Peyer's patch (tissue), 4 donors: ENCODE data around the gene FMNL2. TPM values are rescaled to one million over a fixed set of nuclear protein-coding genes. Genes with fewer than 3 reads are reported as not detected.

Experiments
- DNase-seq, 3 donors: peaks; one replicate each; pipeline ENCODE4 v3.0.0-alpha.2; 2017 to 2019
- H3K27ac ChIP-seq, 4 donors: fragments of 200-600 bp; sonication (generic); one replicate each; pipeline ENCODE4 v1.5.1; 2016 to 2019
- H3K27me3 ChIP-seq, 2 donors: fragments of 200-600 bp; sonication (generic); one replicate each; pipeline ENCODE4 v1.5.1; 2019
- H3K36me3 ChIP-seq, 3 donors: fragments of 200-600 bp; sonication (generic); one replicate each; pipeline ENCODE4 v1.5.1; 2016 to 2019
- H3K4me1 ChIP-seq, 4 donors: fragments of 200-600 bp; sonication (generic); one replicate each; pipeline ENCODE4 v1.5.1; 2016 to 2019
- H3K4me3 ChIP-seq, 4 donors: fragments of 200-600 bp; sonication (generic); 1 replicate in 3 of 4; 2 replicates in 1 of 4; pipeline ENCODE4 v1.5.1; 2016 to 2019; ENCODE audit warnings: mild to moderate bottlenecking in 1 of 4
- H3K9me3 ChIP-seq, 4 donors: fragments of 200-600 bp; sonication (generic); one replicate each; pipeline ENCODE4 v1.5.1; 2016 to 2019; ENCODE audit warnings: mild to moderate bottlenecking in 1 of 4
- POLR2A ChIP-seq, 2 donors: fragments of 450-650 bp; IDR thresholded peaks; one replicate each; pipeline ENCODE4 v1.5.1; 2017; ENCODE audit warnings: antibody characterized with exemption in 2 of 2, mild to moderate bottlenecking in 2 of 2, moderate library complexity in 2 of 2
- total RNA-seq, 4 donors: library from RNA; depleted of rRNA; stranded (reverse); fragments of >200 nt; gene quantifications; one replicate each; pipeline ENCODE4 v1.1.0, GENCODE V29; 2016
- TF ChIP-seq, protein P1 (sequence below), 6 experiments: fragments of 450-650 bp in 4 of 6; fragments of 200-600 bp in 2 of 6; sonication (generic) in 1 of 6; IDR thresholded peaks; one replicate each; pipeline ENCODE4 v1.5.1; 2017 to 2019; ENCODE audit warnings: antibody characterized with exemption in 6 of 6, mild to moderate bottlenecking in 3 of 6, moderate library complexity in 1 of 6

The FMNL2 gene
- total RNA-seq, 4 donors from 2014 or later, result 7.5 to 52.0 (median 17.1) TPM

DNA sequence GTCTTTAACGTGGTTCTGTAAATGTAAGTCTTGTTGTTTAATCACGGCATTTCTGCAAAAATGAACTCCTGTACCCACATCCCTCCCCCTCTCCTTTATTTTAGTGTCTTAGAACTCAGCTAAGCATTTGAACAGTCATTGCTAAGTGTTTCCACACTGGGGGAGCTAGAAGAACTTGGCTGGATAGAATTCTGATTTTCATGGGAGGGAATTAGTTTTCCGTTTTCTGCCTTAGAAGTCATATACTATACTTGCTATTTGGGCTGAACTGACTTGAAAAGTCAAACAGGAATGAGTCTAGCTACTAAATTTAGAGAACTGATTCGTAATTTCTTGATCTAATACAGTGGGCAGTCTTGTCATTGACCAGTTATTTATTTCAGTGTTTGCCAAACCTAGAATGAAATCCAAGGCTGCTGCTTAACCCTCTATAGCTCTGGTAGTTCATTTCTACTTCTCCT lies 61.1 kb downstream of the FMNL2 start:
- no peak for DNase-seq

GRCh38 chr2:152396763-152397162 lies 61.8 kb downstream of the FMNL2 start:
- TF ChIP-seq, protein P1, sequence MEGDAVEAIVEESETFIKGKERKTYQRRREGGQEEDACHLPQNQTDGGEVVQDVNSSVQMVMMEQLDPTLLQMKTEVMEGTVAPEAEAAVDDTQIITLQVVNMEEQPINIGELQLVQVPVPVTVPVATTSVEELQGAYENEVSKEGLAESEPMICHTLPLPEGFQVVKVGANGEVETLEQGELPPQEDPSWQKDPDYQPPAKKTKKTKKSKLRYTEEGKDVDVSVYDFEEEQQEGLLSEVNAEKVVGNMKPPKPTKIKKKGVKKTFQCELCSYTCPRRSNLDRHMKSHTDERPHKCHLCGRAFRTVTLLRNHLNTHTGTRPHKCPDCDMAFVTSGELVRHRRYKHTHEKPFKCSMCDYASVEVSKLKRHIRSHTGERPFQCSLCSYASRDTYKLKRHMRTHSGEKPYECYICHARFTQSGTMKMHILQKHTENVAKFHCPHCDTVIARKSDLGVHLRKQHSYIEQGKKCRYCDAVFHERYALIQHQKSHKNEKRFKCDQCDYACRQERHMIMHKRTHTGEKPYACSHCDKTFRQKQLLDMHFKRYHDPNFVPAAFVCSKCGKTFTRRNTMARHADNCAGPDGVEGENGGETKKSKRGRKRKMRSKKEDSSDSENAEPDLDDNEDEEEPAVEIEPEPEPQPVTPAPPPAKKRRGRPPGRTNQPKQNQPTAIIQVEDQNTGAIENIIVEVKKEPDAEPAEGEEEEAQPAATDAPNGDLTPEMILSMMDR (IDR thresholded peaks at IDR 0.05), result no peak
- TF ChIP-seq POLR2A (IDR thresholded peaks at IDR 0.05), result no peak
- Histone ChIP-seq H3K27ac (no peak overlapping the region), H3K4me3 (no peak overlapping the region), H3K27me3 (no peaks in the 10 kb centered on the region), H3K4me1 (no peaks in the 10 kb centered on the region), H3K36me3 (no peaks in the 10 kb centered on the region), H3K9me3 (no peaks in the 10 kb centered on the region)
- DNase-seq, result no peak

More for the DNA sequence above, 61.1 kb downstream of the FMNL2 start:
- Histone ChIP-seq H3K9me3 (no peaks in the 10 kb centered on the region), H3K4me3 (no peak overlapping the region), H3K27ac (peak overlapping the region in 2 of 4 donors; percentile 4 to 51), H3K27me3 (no peaks in the 10 kb centered on the region), H3K4me1 (no peaks in the 10 kb centered on the region), H3K36me3 (no peaks in the 10 kb centered on the region)
- TF ChIP-seq, protein P1 (IDR thresholded peaks at IDR 0.05), result no peak
- TF ChIP-seq POLR2A (IDR thresholded peaks at IDR 0.05), result no peak

GRCh38 chr2:152399003-152399402 lies 64.0 kb downstream of the FMNL2 start:
- DNase-seq, result no peak
- H3K4me1 ChIP-seq, result peaks cover 0 to 3% (median 0%) of the 10 kb centered on the region in 4 donors
- TF ChIP-seq, protein P1 (IDR thresholded peaks at IDR 0.05), result no peak
- TF ChIP-seq POLR2A (IDR thresholded peaks at IDR 0.05), result no peak
- H3K4me3 ChIP-seq, result no peak overlapping the region
- no peaks in the 10 kb centered on the region for H3K27me3 ChIP-seq
- no peaks in the 10 kb centered on the region for H3K36me3 ChIP-seq
- H3K9me3 ChIP-seq, result no peaks in the 10 kb centered on the region
- H3K27ac ChIP-seq, result no peak overlapping the region

DNA sequence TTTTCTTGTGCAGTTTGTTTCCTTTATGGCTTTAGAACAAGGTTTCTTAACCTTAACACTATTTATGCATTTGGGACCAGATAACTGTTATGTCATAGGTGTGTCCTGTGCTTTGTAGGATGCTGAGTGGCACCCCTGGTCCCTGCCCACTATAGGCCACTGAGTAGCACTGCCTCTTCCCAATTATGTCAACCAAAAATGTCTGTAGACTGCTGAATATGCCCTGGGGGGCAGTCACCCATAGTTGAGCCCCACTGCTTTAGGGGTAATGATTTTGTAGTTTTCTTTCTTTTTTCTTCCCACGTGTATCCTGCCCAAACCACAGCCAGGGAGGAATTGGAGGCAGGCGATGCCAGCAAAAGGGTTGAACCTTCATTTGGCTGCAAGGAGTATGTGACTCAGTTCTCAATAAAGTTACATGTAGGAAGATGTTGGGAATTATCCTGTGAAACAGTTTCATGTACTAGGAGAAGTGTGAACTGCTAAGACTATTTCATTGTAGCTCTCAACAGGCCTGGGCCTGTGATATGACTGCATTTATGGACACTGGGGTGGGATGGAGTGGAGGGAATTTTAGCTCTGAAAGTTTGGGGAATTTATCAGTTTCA lies 65.7 kb downstream of the FMNL2 start:
- DNase-seq, result no peak
- Histone ChIP-seq H3K27ac (no peak overlapping the region), H3K36me3 (no peaks in the 10 kb centered on the region), H3K4me3 (no peak overlapping the region), H3K27me3 (no peaks in the 10 kb centered on the region), H3K9me3 (no peaks in the 10 kb centered on the region), H3K4me1 (peaks cover 0 to 7% (median 0%) of the 10 kb centered on the region in 4 donors)
- TF ChIP-seq, protein P1 (IDR thresholded peaks at IDR 0.05), result no peak
- TF ChIP-seq POLR2A (IDR thresholded peaks at IDR 0.05), result no peak

GRCh38 chr2:152402780-152403759 lies 68.1 kb downstream of the FMNL2 start:
- no peak for DNase-seq
- H3K27ac ChIP-seq, result no peak overlapping the region
- no peak overlapping the region for H3K4me3 ChIP-seq
- peaks cover 0 to 7% (median 0%) of the 10 kb centered on the region in 4 donors for H3K4me1 ChIP-seq
- no peaks in the 10 kb centered on the region for H3K9me3 ChIP-seq
- TF ChIP-seq, protein P1 (IDR thresholded peaks at IDR 0.05), result no peak
- TF ChIP-seq POLR2A (IDR thresholded peaks at IDR 0.05), result no peak
- no peaks in the 10 kb centered on the region for H3K36me3 ChIP-seq
- no peaks in the 10 kb centered on the region for H3K27me3 ChIP-seq
